ENCODE measurements around the gene TLR6. TPM values are rescaled to one million over a fixed set of nuclear protein-coding genes. Genes with fewer than 3 reads are reported as not detected.

TLR6 gene
- total RNA-seq, 1 donor from 2014 or later, result 9.6 TPM

DNA sequence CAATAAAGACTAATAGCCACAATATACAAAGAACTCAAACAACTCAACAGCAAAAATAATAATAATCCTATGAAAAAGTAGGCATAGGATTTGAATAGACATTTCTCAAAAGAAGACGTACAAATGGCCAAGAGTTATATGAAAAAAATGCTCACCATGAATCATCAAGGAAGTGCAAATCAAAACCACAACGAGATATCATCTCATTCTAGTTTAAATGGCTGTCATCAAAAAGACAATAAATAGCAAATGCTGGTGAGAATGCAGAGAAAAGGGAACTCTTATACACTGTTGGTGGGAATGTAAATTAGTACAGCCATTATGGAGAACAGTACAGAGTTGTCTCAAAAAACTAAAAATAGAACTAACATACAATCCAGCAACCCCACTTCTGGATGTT lies 18.8 kb downstream of the TLR6 start:
- Histone ChIP-seq H3K27me3 (no peaks in the 10 kb centered on the region), H3K4me3 (no peak overlapping the region), H3K4me1 (no peaks in the 10 kb centered on the region), H3K27ac (no peak overlapping the region), H3K36me3 (no peaks in the 10 kb centered on the region), H3K9me3 (no peaks in the 10 kb centered on the region)
- intact Hi-C loops (cut with DNase I), result no loop called here
- no peak for DNase-seq
- TF ChIP-seq, protein P1, sequence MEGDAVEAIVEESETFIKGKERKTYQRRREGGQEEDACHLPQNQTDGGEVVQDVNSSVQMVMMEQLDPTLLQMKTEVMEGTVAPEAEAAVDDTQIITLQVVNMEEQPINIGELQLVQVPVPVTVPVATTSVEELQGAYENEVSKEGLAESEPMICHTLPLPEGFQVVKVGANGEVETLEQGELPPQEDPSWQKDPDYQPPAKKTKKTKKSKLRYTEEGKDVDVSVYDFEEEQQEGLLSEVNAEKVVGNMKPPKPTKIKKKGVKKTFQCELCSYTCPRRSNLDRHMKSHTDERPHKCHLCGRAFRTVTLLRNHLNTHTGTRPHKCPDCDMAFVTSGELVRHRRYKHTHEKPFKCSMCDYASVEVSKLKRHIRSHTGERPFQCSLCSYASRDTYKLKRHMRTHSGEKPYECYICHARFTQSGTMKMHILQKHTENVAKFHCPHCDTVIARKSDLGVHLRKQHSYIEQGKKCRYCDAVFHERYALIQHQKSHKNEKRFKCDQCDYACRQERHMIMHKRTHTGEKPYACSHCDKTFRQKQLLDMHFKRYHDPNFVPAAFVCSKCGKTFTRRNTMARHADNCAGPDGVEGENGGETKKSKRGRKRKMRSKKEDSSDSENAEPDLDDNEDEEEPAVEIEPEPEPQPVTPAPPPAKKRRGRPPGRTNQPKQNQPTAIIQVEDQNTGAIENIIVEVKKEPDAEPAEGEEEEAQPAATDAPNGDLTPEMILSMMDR (IDR thresholded peaks at IDR 0.05), result no peak
- no peak for ATAC-seq

DNA sequence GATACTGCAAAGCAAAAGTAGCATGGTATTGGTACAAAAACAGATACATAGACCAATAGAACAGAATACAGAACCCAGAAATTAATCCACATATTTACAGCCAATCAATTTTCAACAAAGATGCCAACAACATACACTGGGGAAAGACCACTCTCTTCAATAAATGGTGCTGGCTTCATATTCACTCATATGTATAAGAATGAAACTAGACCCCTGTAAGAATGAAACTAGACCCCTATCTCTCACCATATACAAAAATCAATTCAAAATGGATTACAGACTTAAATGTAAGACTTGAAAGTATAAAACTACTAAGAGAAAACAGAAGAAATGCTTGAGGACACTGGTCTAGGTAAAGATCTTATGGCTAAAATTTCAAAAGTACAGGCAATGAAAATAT lies 19.3 kb downstream of the TLR6 start:
- intact Hi-C loops (cut with DNase I), result no loop called here
- no peak for ATAC-seq
- no peaks in the 10 kb centered on the region for H3K27me3 ChIP-seq
- no peaks in the 10 kb centered on the region for H3K9me3 ChIP-seq
- H3K4me1 ChIP-seq, result no peaks in the 10 kb centered on the region
- no peak overlapping the region for H3K4me3 ChIP-seq
- TF ChIP-seq, protein P1 (IDR thresholded peaks at IDR 0.05), result no peak
- H3K36me3 ChIP-seq, result no peaks in the 10 kb centered on the region
- H3K27ac ChIP-seq, result no peak overlapping the region
- DNase-seq, result no peak

DNA sequence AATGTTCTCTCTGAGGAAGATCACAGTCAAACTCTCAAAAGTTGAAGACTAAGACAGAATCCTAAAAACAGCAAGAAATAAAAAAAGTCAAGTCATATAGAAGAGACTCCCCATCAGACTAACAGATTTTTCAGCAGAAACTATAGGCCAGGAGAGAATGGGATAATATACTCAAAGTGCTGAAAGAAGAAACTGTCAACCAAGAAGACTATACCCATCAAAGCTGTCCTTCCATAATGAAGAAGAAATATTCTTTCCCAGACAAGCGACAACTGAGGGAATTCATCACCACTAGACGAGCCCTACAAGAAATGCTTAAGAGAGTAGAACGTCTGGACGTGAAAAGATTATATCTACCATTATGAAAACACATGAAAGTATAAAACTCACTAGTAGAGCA lies 22.0 kb downstream of the TLR6 start:
- TF ChIP-seq, protein P1 (IDR thresholded peaks at IDR 0.05), result no peak
- no peak for DNase-seq
- H3K4me1 ChIP-seq, result no peaks in the 10 kb centered on the region
- no peak overlapping the region for H3K27ac ChIP-seq
- no peaks in the 10 kb centered on the region for H3K27me3 ChIP-seq
- ATAC-seq, result no peak
- H3K4me3 ChIP-seq, result no peak overlapping the region
- intact Hi-C loops (cut with DNase I), result no loop called here
- H3K9me3 ChIP-seq, result no peaks in the 10 kb centered on the region
- H3K36me3 ChIP-seq, result no peaks in the 10 kb centered on the region

DNA sequence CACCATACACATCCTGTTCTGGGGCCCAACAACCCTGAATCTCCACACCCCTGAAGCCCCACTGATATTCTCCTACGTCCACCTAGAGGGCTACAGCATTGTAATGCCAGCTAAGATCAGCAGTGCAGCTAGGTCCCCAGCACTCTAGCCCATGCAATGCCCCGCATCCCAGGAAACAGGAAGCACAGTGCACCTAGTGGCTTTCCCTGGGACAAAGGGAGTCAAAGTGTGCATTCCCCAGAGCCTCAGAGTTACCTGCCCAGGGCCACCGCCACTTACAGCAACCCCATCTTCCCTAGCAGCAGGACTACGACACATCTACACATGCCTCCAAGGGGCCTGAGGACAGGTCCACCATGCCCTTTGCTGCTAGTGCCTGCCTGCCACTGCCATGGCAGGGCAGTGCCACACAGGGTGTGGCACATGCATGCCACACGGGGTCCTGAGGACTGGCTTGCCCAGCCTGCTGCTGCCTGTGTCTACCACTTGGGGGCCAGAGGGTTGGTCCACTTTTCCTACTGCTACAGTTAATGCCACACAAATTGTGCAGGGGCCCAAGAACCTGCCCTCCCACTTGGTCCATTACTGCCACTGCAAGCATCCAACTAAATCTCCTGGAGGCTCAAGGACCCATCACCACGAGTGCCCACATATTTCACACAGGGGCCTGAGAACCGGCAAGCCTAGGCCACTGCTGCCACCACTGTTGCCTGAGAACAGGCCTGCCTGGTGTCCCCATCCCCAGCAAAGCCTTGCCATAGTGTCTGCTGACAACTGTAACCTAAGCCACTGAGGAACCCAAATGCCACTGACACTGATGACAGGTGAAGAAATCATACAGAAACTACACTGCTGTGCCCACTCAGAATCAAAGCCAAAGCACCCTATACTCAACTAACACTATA lies 23.7 kb downstream of the TLR6 start:
- no peak for DNase-seq
- H3K36me3 ChIP-seq, result no peaks in the 10 kb centered on the region

DNA sequence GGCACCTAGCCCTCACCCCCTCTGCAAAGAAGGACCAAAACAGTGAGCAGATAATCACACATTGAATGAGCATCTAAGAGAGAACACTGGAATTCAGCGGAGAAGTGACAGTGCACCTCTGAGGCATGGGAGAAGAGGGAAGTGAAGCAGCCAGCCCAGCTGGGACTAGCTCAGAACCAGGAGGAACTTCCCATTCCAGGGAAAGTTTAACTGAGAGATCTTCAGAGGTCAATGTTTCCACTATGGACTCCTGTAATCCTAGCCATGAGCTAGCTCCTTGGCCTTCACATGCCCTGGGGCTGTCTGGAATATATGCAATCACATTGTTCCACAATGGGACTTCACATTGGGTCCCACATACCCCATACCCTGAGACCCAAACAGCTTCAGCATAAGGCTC lies 24.4 kb downstream of the TLR6 start:
- intact Hi-C loops (cut with DNase I), result no loop called here
- H3K27me3 ChIP-seq, result no peaks in the 10 kb centered on the region
- H3K36me3 ChIP-seq, result no peaks in the 10 kb centered on the region
- H3K4me1 ChIP-seq, result no peaks in the 10 kb centered on the region
- TF ChIP-seq, protein P1 (IDR thresholded peaks at IDR 0.05), result no peak
- H3K27ac ChIP-seq, result no peak overlapping the region
- ATAC-seq, result peak; percentile 50
- no peak for DNase-seq
- H3K9me3 ChIP-seq, result no peaks in the 10 kb centered on the region
- H3K4me3 ChIP-seq, result no peak overlapping the region

More for the DNA sequence above, 23.7 kb downstream of the TLR6 start:
- intact Hi-C loops (cut with DNase I), result no loop called here
- Histone ChIP-seq H3K9me3 (no peaks in the 10 kb centered on the region), H3K27me3 (no peaks in the 10 kb centered on the region), H3K4me3 (no peak overlapping the region), H3K27ac (no peak overlapping the region), H3K4me1 (no peaks in the 10 kb centered on the region)
- peak; percentile 55 for ATAC-seq
- TF ChIP-seq, protein P1 (IDR thresholded peaks at IDR 0.05), result no peak

Measured in upper lobe of right lung (tissue), 1 donor.